A549 (cell line): ENCODE data around the gene LRRC40. TPM values are rescaled to one million over a fixed set of nuclear protein-coding genes. Genes with fewer than 3 reads are reported as not detected.

Experiments
- ATAC-seq, 2 experiments: fragments of 200-7000 bp in 1 of 2; fragments of >200 bp in 1 of 2; cut with Nextera tagmentation in 1 of 2; cut with Tn5 transposase in 1 of 2; 3 replicates each; pipeline versions ENCODE4 v1.8.0 to v1.9.1; 2018 to 2020; ENCODE audit warnings: mild to moderate bottlenecking in 1 of 2, moderate library complexity in 1 of 2
- CTCF ChIA-PET: fragments of 300-600 bp; sonication (Branson Sonifier 250); formaldehyde crosslinking; extraction: SDS; loops from one replicate; lab custom pipeline; 2021; ENCODE audit warnings: antibody characterized with exemption, inconsistent platforms; lab: Yijun Ruan, JAX
- POLR2A ChIA-PET: fragments of 350-600 bp; formaldehyde crosslinking; extraction: SDS; loops from one replicate; lab custom pipeline; 2021; ENCODE audit warnings: antibody characterized with exemption, inconsistent platforms; lab: Yijun Ruan, JAX
- DNase-seq, 2 experiments: peaks; one replicate each; pipeline versions ENCODE4 v3.0.0 to v3.0.0-alpha.2; 2011 to 2016; ENCODE audit warnings: low read depth in 1 of 2, low spot score in 1 of 2
- FAIRE-seq: peaks from 2 replicates; lab custom pipeline; 2011; peaks lifted over from hg19 to GRCh38; lab: Jason Lieb, UNC
- H3K27ac ChIP-seq, 2 experiments: fragments of >200 bp; sonication (Bioruptor Twin); formaldehyde crosslinking; 3 replicates each; pipeline ENCODE4 v1.5.1; 2016 to 2017
- H3K4me1 ChIP-seq: fragments of >200 bp; sonication (Bioruptor Twin); formaldehyde crosslinking; 3 replicates; pipeline ENCODE4 v1.6.1; 2016
- H3K4me2 ChIP-seq: fragments of >200 bp; sonication (Bioruptor Twin); formaldehyde crosslinking; 3 replicates; pipeline ENCODE4 v1.6.1; 2016
- H3K4me3 ChIP-seq: fragments of >200 bp; sonication (Bioruptor Twin); formaldehyde crosslinking; 3 replicates; pipeline ENCODE4 v1.5.1; 2016
- H3K9me3 ChIP-seq: fragments of >200 bp; sonication (Bioruptor Twin); formaldehyde crosslinking; 3 replicates; pipeline ENCODE4 v1.6.1; 2016
- CBX2 ChIP-seq: fragments of 200-600 bp; sonication (generic); IDR thresholded peaks from 2 replicates; pipeline ENCODE4 v1.6.1; 2016; ENCODE audit warnings: low read depth, mild to moderate bottlenecking, borderline replicate concordance
- CBX8 ChIP-seq: fragments of 200-600 bp; sonication (generic); IDR thresholded peaks from 2 replicates; pipeline ENCODE4 v1.6.1; 2016
- EHF ChIP-seq: fragments of 250-450 bp; sonication (Bioruptor Pico); IDR thresholded peaks from 2 replicates; pipeline ENCODE4 v1.5.0; 2020; ENCODE audit warnings: mild to moderate bottlenecking
- EHMT2 ChIP-seq: fragments of 200-600 bp; sonication (generic); IDR thresholded peaks from 2 replicates; pipeline ENCODE4 v1.6.1; 2016; ENCODE audit warnings: antibody characterized with exemption, low read depth, mild to moderate bottlenecking, moderate library complexity
- FOXS1 ChIP-seq: fragments of 250-450 bp; sonication (Bioruptor Pico); IDR thresholded peaks from 2 replicates; pipeline ENCODE4 v1.5.0; 2020; ENCODE audit warnings: mild to moderate bottlenecking, moderate library complexity
- GATA3 ChIP-seq: IDR thresholded peaks from 2 replicates; pipeline ENCODE4 v1.6.1; 2012; ENCODE audit warnings: borderline replicate concordance
- HEYL ChIP-seq: fragments of 250-450 bp; sonication (Bioruptor Pico); IDR thresholded peaks from 2 replicates; pipeline ENCODE4 v1.8.0; 2021; ENCODE audit warnings: mild to moderate bottlenecking, moderate library complexity
- HOXB13 ChIP-seq: fragments of 250-450 bp; sonication (Bioruptor Pico); IDR thresholded peaks from 2 replicates; pipeline ENCODE4 v1.5.0; 2020; ENCODE audit warnings: low read depth, mild to moderate bottlenecking, moderate library complexity
- JUN ChIP-seq, 2 experiments: fragments of >200 bp; sonication (Bioruptor Twin); formaldehyde crosslinking; IDR thresholded peaks; 2 replicates in 1 of 2; 3 replicates in 1 of 2; pipeline ENCODE4 v1.6.1; 2016 to 2017
- JUNB ChIP-seq: fragments of >200 bp; sonication (Bioruptor Twin); formaldehyde crosslinking; IDR thresholded peaks from 2 replicates; pipeline ENCODE4 v1.6.1; 2016
- KDM5A ChIP-seq: fragments of 200-600 bp; sonication (generic); IDR thresholded peaks from 2 replicates; pipeline ENCODE4 v1.6.1; 2016; ENCODE audit warnings: antibody characterized with exemption, mild to moderate bottlenecking
- MAFK ChIP-seq: fragments of 450-650 bp; IDR thresholded peaks from 2 replicates; pipeline ENCODE4 v1.6.1; 2014; ENCODE audit not compliant: partially characterized antibody
- NFE2L2 ChIP-seq: fragments of 150-350 bp; conservative IDR thresholded peaks from 2 replicates; pipeline ENCODE4 v1.6.1; 2014; ENCODE audit warnings: low read length
- PHF8 ChIP-seq: fragments of 200-600 bp; sonication (generic); IDR thresholded peaks from 2 replicates; pipeline ENCODE4 v1.6.1; 2016; ENCODE audit warnings: low read depth, mild to moderate bottlenecking, antibody characterized with exemption, moderate library complexity, borderline replicate concordance
- POLR2A ChIP-seq: IDR thresholded peaks from 2 replicates; pipeline ENCODE4 v1.6.1; 2012; ENCODE audit warnings: mild to moderate bottlenecking, low read length
- POLR2AphosphoS2 ChIP-seq: conservative IDR thresholded peaks from 2 replicates; pipeline ENCODE4 v1.6.1; 2012; ENCODE audit warnings: low read length, improper control_type of control experiment, inconsistent platforms
- RARB ChIP-seq: fragments of 250-450 bp; sonication (Bioruptor Pico); IDR thresholded peaks from 2 replicates; pipeline ENCODE4 v1.8.0; 2021; ENCODE audit warnings: mild to moderate bottlenecking, moderate library complexity
- RCOR1 ChIP-seq: fragments of 150-350 bp; IDR thresholded peaks from 2 replicates; pipeline ENCODE4 v1.6.1; 2014; ENCODE audit warnings: antibody characterized with exemption, low read length, low read depth
- SMC3 ChIP-seq: fragments of >200 bp; sonication (Bioruptor Twin); formaldehyde crosslinking; IDR thresholded peaks from 3 replicates; pipeline ENCODE4 v1.6.1; 2018; ENCODE audit warnings: inconsistent platforms
- WGBS: methylation state at CpG from one replicate; pipeline ENCODE4 v1.1.6; 2017; ENCODE audit errors: missing lambda C conversion rate; 5-methylcytosine and 5-hydroxymethylcytosine counted together
- polyA plus RNA-seq, 4 experiments: library from polyadenylated mRNA; depleted of rRNA in 3 of 4; stranded (reverse); fragments of >200 nt; fragmentation: RNase III in 1 of 4; extraction: RNeasy Plus Mini Kit Qiagen cat#74134 plus additional on column Dnase treatment in 1 of 4; gene quantifications; 2 replicates in 3 of 4; 3 replicates in 1 of 4; pipeline ENCODE4 v1.2.3, GENCODE V29; 2011 to 2017
- TF ChIP-seq, protein P1 (sequence below): fragments of >200 bp; sonication (Bioruptor Twin); formaldehyde crosslinking; IDR thresholded peaks from 3 replicates; pipeline ENCODE4 v1.5.1; 2016
- TF ChIP-seq, protein P2 (sequence below): IDR thresholded peaks from 2 replicates; pipeline ENCODE4 v1.6.1; 2012; ENCODE audit warnings: low read depth, borderline replicate concordance
- TF ChIP-seq, protein P3 (sequence below): fragments of 450-650 bp; IDR thresholded peaks from 2 replicates; pipeline ENCODE4 v1.6.1; 2014; ENCODE audit warnings: antibody characterized with exemption

Gene LRRC40
- polyA plus RNA-seq, 2 of the 4 experiments (the other 2 are of a cell fraction) = 10.6 to 25.3 TPM

DNA sequence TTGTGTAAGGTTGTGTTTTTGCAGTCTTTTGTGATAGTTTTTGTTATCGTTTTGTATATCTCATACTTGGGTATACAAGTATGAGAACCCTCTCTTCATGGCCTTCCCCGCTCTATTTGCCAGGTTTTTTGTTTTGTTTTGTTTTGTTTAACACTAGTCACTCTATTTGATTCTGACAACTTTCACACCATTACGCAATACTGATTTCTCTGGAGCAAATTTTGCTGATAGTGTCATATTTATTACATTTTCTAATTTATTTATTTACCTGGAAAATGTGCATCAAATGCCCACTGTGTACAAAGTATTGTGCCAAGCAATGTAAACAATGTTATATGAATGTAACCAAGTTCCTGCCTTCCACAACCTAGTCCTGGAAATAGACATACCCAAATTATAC is 90.1 kb downstream of the LRRC40 start:
- TF ChIP-seq EHMT2 = no peak
- peak; percentile 28 for TF ChIP-seq MAFK
- H3K4me3 ChIP-seq = no peak overlapping the region
- ATAC-seq = no peak
- no peak for DNase-seq
- FAIRE-seq = no peak
- WGBS = 29% methylated on average over 3 of the region's 3 CpGs
- no peak overlapping the region for H3K27ac ChIP-seq
- H3K4me2 ChIP-seq = no peak overlapping the region
- no peaks in the 10 kb centered on the region for H3K4me1 ChIP-seq
- H3K9me3 ChIP-seq = no peaks in the 10 kb centered on the region
- CTCF ChIA-PET = no interaction called here
- POLR2A ChIA-PET = no interaction called here

DNA sequence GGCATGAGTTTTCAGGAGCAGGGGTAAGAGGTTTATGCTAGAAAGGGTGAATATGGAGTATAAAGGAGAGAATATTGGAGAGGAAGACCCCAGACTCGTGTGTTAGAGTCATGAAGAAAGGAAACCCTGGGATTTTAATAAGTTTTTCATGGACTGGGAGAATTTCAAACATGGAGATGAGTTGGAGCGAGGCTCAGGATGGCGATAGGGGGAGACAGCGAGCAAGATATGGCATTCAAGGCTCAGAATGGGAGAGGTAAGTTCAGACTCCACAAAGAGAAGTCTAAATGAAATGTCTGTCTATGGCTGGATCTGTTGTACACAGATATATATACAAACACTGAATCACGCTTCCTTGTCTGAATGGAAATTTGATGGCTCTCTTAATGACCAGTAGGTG is 92.5 kb downstream of the LRRC40 start:
- WGBS = 9% methylated on average over 5 of the region's 5 CpGs
- Histone ChIP-seq H3K9me3 (no peaks in the 10 kb centered on the region), H3K27ac (no peak overlapping the region)
- CTCF ChIA-PET = no interaction called here
- ATAC-seq = peak in 1 of 2 experiments; percentile 45; a peak in 1 of 6 replicates
- TF ChIP-seq CBX2 (no peak), EHMT2 (no peak), CBX8 (no peak), HEYL (CRISPR knock-in tag) (no peak), POLR2A (no peak), RARB (no peak), JUNB (no peak), NFE2L2 (no peak)
- TF ChIP-seq, protein P1, sequence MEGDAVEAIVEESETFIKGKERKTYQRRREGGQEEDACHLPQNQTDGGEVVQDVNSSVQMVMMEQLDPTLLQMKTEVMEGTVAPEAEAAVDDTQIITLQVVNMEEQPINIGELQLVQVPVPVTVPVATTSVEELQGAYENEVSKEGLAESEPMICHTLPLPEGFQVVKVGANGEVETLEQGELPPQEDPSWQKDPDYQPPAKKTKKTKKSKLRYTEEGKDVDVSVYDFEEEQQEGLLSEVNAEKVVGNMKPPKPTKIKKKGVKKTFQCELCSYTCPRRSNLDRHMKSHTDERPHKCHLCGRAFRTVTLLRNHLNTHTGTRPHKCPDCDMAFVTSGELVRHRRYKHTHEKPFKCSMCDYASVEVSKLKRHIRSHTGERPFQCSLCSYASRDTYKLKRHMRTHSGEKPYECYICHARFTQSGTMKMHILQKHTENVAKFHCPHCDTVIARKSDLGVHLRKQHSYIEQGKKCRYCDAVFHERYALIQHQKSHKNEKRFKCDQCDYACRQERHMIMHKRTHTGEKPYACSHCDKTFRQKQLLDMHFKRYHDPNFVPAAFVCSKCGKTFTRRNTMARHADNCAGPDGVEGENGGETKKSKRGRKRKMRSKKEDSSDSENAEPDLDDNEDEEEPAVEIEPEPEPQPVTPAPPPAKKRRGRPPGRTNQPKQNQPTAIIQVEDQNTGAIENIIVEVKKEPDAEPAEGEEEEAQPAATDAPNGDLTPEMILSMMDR = no peak; the same call in 2 of the 3 replicates
- TF ChIP-seq, all 56 proteins: peak for 0
- Histone ChIP-seq H3K4me2 (no peak overlapping the region), H3K4me1 (no peaks in the 10 kb centered on the region), H3K4me3 (no peak overlapping the region)
- FAIRE-seq = no peak
- POLR2A ChIA-PET = no interaction called here
- DNase-seq = peak in 1 of 2 experiments; percentile 2

DNA sequence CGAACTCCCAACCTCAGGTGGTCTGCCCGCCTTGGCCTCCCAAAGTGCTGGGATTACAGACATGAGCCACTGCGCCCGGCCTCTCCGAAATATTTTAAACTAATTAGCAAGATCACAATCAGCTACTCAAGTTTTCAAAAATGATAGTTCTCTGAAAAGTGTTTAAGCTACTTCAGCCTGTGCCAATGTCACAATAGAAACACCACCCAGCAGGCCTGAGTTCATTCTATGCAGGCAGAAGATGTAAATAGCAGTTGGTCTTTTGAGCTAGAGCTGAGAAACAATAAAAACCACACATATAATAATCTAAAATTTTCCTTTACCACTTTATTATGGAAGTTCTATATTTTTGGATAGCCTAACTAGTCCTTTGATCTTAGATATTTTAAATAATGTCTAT is 96.1 kb downstream of the LRRC40 start:
- no peak overlapping the region for H3K4me2 ChIP-seq
- CTCF ChIA-PET = no interaction called here
- H3K9me3 ChIP-seq = no peaks in the 10 kb centered on the region
- TF ChIP-seq POLR2A = no peak
- TF ChIP-seq, protein P2, sequence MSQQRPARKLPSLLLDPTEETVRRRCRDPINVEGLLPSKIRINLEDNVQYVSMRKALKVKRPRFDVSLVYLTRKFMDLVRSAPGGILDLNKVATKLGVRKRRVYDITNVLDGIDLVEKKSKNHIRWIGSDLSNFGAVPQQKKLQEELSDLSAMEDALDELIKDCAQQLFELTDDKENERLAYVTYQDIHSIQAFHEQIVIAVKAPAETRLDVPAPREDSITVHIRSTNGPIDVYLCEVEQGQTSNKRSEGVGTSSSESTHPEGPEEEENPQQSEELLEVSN = no peak
- no peak for TF ChIP-seq KDM5A
- no peak for TF ChIP-seq JUN (IDR thresholded peaks at IDR 0.05)
- no peak for TF ChIP-seq GATA3
- no peak for TF ChIP-seq EHF (CRISPR knock-in tag)
- TF ChIP-seq POLR2AphosphoS2 = no peak
- TF ChIP-seq CBX8 = no peak
- no peak for TF ChIP-seq FOXS1 (CRISPR knock-in tag)
- TF ChIP-seq HOXB13 (CRISPR knock-in tag) = no peak
- TF ChIP-seq, protein P3, sequence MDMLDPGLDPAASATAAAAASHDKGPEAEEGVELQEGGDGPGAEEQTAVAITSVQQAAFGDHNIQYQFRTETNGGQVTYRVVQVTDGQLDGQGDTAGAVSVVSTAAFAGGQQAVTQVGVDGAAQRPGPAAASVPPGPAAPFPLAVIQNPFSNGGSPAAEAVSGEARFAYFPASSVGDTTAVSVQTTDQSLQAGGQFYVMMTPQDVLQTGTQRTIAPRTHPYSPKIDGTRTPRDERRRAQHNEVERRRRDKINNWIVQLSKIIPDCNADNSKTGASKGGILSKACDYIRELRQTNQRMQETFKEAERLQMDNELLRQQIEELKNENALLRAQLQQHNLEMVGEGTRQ = no peak
- TF ChIP-seq SMC3 = no peak
- TF ChIP-seq PHF8 = no peak
- TF ChIP-seq RCOR1 = no peak
- POLR2A ChIA-PET = no interaction called here
- DNase-seq = no peak
- FAIRE-seq = no peak
- 60% methylated on average over 5 of the region's 5 CpGs for WGBS
- no peak overlapping the region for H3K27ac ChIP-seq
- H3K4me3 ChIP-seq = no peak overlapping the region
- no peaks in the 10 kb centered on the region for H3K4me1 ChIP-seq
- no peak for ATAC-seq
